Panc1 (cell line): ENCODE data around the gene GLG1. TPM values are rescaled to one million over a fixed set of nuclear protein-coding genes. Genes with fewer than 3 reads are reported as not detected.

ENCODE experiments used
- ATAC-seq: fragments of 200-7000 bp; cut with Tn5 transposase; 2 replicates; pipeline ENCODE4 v1.9.1; 2020; ENCODE audit warnings: mild to moderate bottlenecking, moderate library complexity
- BruUV-seq: library from RNA; stranded (reverse); fragments of 400-500 nt; replicated peaks from 2 replicates; lab custom pipeline; 2021; lab: Mats Ljungman, UMichigan
- CTCF ChIA-PET: fragments of 300-600 bp; sonication (Branson Sonifier 250); formaldehyde crosslinking; loops from one replicate; lab custom pipeline; 2022; ENCODE audit warnings: antibody characterized with exemption; lab: Charles Lee
- POLR2A ChIA-PET: fragments of 300-600 bp; sonication (Branson Sonifier 250); formaldehyde crosslinking; loops from one replicate; lab custom pipeline; 2022; ENCODE audit warnings: antibody characterized with exemption; lab: Charles Lee
- DNase-seq: peaks from one replicate; pipeline ENCODE4 v3.0.0-alpha.2; 2010; ENCODE audit warnings: low read depth, low spot score
- H3K27ac ChIP-seq: 2 replicates; pipeline ENCODE4 v1.5.1; 2011; ENCODE audit warnings: mild to moderate bottlenecking, low read length, inconsistent platforms
- H3K27me3 ChIP-seq: fragments of 200-500 bp; sonication (Bioruptor generic); 2 replicates; pipeline ENCODE4 v1.6.0; 2014; ENCODE audit warnings: low read length, inconsistent platforms; ENCODE audit not compliant: control insufficient read depth, insufficient read depth
- H3K36me3 ChIP-seq: fragments of 200-500 bp; sonication (Bioruptor generic); 2 replicates; pipeline ENCODE4 v1.5.1; 2014; ENCODE audit warnings: inconsistent platforms, mild to moderate bottlenecking, low read length, moderate library complexity; ENCODE audit not compliant: control insufficient read depth, insufficient read depth
- H3K4me1 ChIP-seq: 2 replicates; pipeline ENCODE4 v1.5.1; 2011; ENCODE audit warnings: inconsistent platforms, mild to moderate bottlenecking, low read length, moderate library complexity; ENCODE audit not compliant: control insufficient read depth, insufficient read depth
- H3K4me3 ChIP-seq, 2 experiments: 2 replicates each; pipeline ENCODE4 v1.5.1; 2011 to 2012; ENCODE audit warnings: low read depth in 2 of 2, low read length in 2 of 2, mild to moderate bottlenecking in 2 of 2, inconsistent platforms in 1 of 2, moderate library complexity in 1 of 2
- H3K9me3 ChIP-seq: fragments of 200-500 bp; sonication (Bioruptor generic); 2 replicates; pipeline ENCODE4 v1.5.1; 2014; ENCODE audit warnings: low read depth, mild to moderate bottlenecking, inconsistent platforms, low read length, moderate library complexity; ENCODE audit not compliant: control insufficient read depth, insufficient read depth
- POLR2AphosphoS5 ChIP-seq: IDR thresholded peaks from 2 replicates; pipeline ENCODE4 v1.6.1; 2012; ENCODE audit warnings: mild to moderate bottlenecking, low read depth, low read length, moderate library complexity
- SIN3A ChIP-seq: IDR thresholded peaks from 2 replicates; pipeline ENCODE4 v1.6.1; 2012; ENCODE audit warnings: low read depth, mild to moderate bottlenecking, low read length, moderate library complexity, borderline replicate concordance; ENCODE audit not compliant: insufficient read depth
- TCF7L2 ChIP-seq: IDR thresholded peaks from 2 replicates; pipeline ENCODE4 v1.6.1; 2011; ENCODE audit warnings: mild to moderate bottlenecking, low read depth, low read length, inconsistent platforms
- in situ Hi-C: cut with HindIII; loops from 2 replicates; pipeline ENCODE4 v1.10.0; 2016; ENCODE audit warnings: low sequenced_read_pairs, low pct_unique_long_range_greater_than_20kb
- intact Hi-C: fragments of 100-400 bp; cut with micrococcal nuclease; formaldehyde crosslinking; loops from one replicate; pipeline ENCODE4 v1.10.0; 2022; ENCODE audit not compliant: unreplicated experiment
- total RNA-seq: library from RNA; stranded (reverse); gene quantifications from one replicate; pipeline ENCODE4 v1.2.1, GENCODE V29; 2021; ENCODE audit not compliant: unreplicated experiment
- TF ChIP-seq, protein P1 (sequence below), 2 experiments: IDR thresholded peaks; 2 replicates each; pipeline ENCODE4 v1.6.1; 2011 to 2012; ENCODE audit warnings: low read depth in 2 of 2, control low read depth in 1 of 2, low read length in 1 of 2, mild to moderate bottlenecking in 1 of 2, moderate library complexity in 1 of 2; ENCODE audit not compliant: insufficient read depth in 1 of 2
- TF ChIP-seq, protein P2 (sequence below): fragments of 450-650 bp; IDR thresholded peaks from 2 replicates; pipeline ENCODE4 v1.5.1; 2017; ENCODE audit warnings: mild to moderate bottlenecking

GLG1 gene
- total RNA-seq, 1 experiment from 2014 or later = 75.9 TPM

DNA sequence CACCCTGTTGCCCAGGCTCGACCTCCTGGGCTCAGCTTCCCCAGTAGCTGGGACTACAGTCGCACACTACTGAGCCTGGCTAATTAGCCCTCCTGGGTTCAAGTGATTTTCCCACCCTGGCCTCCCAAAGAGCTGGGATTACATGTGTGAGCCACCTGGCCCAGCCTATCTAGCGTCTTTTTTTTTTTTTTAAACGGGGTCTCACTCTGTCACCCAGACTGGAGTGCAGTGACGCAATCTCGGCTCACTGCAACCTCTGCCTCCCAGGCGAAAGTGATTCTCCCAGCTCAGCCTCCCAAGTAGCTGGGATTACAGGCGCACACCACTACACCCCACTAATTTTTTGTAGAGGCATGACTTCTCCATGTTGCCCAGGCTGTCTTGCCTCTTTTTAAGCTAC, 33.3 kb downstream of the GLG1 start:
- BruUV-seq = no TSS peak
- DNase-seq = no peak
- no peak overlapping the region for H3K4me3 ChIP-seq

DNA sequence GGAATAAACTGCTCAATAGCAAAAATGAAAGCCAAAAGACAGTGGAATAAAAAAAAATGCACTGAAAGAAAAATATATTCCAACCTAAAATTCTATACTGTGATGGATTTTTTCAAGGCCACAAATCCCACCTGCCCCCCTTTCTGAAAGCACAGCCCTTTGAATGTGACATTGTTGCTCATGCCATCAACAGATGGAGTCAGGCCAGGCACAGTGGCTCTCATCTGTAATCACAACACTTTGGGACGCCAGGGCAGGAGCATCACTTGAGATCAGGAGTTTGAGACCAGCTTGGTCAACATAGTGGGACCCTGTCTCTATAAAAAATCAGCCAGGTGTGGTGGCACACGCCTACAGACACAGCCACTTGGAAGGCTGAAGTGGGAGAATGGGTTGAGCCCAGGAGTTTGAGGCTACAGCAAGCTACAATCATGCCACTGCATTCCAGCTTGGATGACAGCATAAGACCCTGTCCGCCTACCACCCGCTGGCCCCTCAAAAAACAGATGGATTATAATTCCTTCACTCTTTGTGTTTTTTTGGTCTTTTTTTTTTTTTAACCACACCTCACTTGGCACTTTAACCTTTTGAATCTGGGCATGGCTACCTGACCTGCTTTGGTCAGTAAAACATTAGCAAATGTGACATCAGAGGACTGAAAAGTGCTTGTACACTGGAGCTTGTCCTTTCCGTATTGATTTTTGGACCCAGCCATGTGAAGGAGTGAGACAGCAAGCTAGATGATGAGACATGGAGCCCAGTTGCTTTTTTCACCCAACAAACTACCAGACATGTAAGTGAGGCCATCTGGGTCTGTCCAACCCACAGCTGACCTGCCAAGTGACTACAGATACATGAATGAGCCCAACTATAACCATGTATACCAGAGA, 36.3 kb downstream of the GLG1 start:
- DNase-seq = no peak
- Histone ChIP-seq H3K9me3 (no peaks in the 10 kb centered on the region), H3K4me1 (peaks cover 4% of the 10 kb centered on the region; the same call in 1 of the 2 replicates), H3K27ac (no peak overlapping the region), H3K36me3 (no peaks in the 10 kb centered on the region), H3K4me3 (no peak overlapping the region), H3K27me3 (no peaks in the 10 kb centered on the region)
- TSS peak; percentile 22 for BruUV-seq
- intact Hi-C loops (no loop called here), in situ Hi-C loops (no loop called here)
- no peak for ATAC-seq
- TF ChIP-seq, protein P1, sequence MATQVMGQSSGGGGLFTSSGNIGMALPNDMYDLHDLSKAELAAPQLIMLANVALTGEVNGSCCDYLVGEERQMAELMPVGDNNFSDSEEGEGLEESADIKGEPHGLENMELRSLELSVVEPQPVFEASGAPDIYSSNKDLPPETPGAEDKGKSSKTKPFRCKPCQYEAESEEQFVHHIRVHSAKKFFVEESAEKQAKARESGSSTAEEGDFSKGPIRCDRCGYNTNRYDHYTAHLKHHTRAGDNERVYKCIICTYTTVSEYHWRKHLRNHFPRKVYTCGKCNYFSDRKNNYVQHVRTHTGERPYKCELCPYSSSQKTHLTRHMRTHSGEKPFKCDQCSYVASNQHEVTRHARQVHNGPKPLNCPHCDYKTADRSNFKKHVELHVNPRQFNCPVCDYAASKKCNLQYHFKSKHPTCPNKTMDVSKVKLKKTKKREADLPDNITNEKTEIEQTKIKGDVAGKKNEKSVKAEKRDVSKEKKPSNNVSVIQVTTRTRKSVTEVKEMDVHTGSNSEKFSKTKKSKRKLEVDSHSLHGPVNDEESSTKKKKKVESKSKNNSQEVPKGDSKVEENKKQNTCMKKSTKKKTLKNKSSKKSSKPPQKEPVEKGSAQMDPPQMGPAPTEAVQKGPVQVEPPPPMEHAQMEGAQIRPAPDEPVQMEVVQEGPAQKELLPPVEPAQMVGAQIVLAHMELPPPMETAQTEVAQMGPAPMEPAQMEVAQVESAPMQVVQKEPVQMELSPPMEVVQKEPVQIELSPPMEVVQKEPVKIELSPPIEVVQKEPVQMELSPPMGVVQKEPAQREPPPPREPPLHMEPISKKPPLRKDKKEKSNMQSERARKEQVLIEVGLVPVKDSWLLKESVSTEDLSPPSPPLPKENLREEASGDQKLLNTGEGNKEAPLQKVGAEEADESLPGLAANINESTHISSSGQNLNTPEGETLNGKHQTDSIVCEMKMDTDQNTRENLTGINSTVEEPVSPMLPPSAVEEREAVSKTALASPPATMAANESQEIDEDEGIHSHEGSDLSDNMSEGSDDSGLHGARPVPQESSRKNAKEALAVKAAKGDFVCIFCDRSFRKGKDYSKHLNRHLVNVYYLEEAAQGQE (IDR thresholded peaks at IDR 0.05; ENCODE audit: insufficient read depth in 1 of 2, low read depth in 2 of 2, low read length in 1 of 2) = no peak
- no peak for TF ChIP-seq POLR2AphosphoS5
- no peak for TF ChIP-seq SIN3A
- TF ChIP-seq, protein P2, sequence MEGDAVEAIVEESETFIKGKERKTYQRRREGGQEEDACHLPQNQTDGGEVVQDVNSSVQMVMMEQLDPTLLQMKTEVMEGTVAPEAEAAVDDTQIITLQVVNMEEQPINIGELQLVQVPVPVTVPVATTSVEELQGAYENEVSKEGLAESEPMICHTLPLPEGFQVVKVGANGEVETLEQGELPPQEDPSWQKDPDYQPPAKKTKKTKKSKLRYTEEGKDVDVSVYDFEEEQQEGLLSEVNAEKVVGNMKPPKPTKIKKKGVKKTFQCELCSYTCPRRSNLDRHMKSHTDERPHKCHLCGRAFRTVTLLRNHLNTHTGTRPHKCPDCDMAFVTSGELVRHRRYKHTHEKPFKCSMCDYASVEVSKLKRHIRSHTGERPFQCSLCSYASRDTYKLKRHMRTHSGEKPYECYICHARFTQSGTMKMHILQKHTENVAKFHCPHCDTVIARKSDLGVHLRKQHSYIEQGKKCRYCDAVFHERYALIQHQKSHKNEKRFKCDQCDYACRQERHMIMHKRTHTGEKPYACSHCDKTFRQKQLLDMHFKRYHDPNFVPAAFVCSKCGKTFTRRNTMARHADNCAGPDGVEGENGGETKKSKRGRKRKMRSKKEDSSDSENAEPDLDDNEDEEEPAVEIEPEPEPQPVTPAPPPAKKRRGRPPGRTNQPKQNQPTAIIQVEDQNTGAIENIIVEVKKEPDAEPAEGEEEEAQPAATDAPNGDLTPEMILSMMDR = no peak
- no peak for TF ChIP-seq TCF7L2
- CTCF ChIA-PET = no interaction called here
- POLR2A ChIA-PET = interaction anchor here (0.7 kb wide), 1 partner anchor 27 kb away, joined by 3 read pairs; no protein-coding TSS in a partner anchor

More for the DNA sequence above, 33.3 kb downstream of the GLG1 start:
- Histone ChIP-seq H3K4me1 (peaks cover 10% of the 10 kb centered on the region), H3K27ac (no peak overlapping the region), H3K9me3 (no peaks in the 10 kb centered on the region), H3K27me3 (no peaks in the 10 kb centered on the region), H3K36me3 (no peaks in the 10 kb centered on the region)
- TF ChIP-seq, protein P2 = no peak
- TF ChIP-seq TCF7L2 (no peak), POLR2AphosphoS5 (no peak), SIN3A (no peak)
- TF ChIP-seq, protein P1 (IDR thresholded peaks at IDR 0.05; ENCODE audit: insufficient read depth in 1 of 2, low read depth in 2 of 2, low read length in 1 of 2) = no peak
- ChIA-PET CTCF (interaction anchor here (0.7 kb wide), 1 partner anchor 158 kb away, joined by 4 read pairs; no protein-coding TSS in a partner anchor), POLR2A (no interaction called here)
- no peak for ATAC-seq
- intact Hi-C loops = no loop called here
- in situ Hi-C loops = no loop called here
